ENCODE results near the gene MRGPRG.

GRCh38 chr11:3231851-3232744 lies 13.5 kb upstream of the MRGPRG start, which contains the start of gene MRGPRE:
- TF ChIP-seq CTCF (IDR thresholded peaks at IDR 0.05; ENCODE audit: low read length), result no peak
- no peak for TF ChIP-seq EZH2 (IDR thresholded peaks at IDR 0.05; ENCODE audit: borderline replicate concordance, low read length)
